ENCODE data around the gene FIBP.

DNA sequence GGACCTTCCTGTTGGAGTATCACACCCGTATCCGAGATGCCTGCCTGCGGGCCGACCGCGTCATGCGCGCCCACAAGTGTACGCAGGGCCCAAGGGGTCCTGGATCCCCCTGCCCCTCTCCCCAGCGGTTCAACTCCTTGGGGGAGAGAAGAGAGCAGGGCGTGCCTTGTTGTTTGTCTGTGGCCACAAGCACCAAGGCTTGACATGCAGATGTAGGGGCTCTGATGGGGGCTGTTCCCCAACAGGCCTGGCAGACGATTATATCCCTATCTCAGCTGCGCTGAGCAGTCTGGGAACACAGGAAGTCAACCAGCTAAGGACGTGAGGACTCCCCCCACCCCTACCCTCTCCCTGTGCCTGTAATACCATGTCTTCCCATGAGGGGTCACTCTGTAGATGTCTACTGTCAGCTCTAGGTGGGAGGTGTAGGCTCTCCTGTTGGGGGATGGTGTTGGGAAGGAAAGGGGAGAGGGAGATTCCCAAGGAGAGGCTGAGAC lies 37.1 kb downstream of the FIBP start:
- TF ChIP-seq, protein P1, sequence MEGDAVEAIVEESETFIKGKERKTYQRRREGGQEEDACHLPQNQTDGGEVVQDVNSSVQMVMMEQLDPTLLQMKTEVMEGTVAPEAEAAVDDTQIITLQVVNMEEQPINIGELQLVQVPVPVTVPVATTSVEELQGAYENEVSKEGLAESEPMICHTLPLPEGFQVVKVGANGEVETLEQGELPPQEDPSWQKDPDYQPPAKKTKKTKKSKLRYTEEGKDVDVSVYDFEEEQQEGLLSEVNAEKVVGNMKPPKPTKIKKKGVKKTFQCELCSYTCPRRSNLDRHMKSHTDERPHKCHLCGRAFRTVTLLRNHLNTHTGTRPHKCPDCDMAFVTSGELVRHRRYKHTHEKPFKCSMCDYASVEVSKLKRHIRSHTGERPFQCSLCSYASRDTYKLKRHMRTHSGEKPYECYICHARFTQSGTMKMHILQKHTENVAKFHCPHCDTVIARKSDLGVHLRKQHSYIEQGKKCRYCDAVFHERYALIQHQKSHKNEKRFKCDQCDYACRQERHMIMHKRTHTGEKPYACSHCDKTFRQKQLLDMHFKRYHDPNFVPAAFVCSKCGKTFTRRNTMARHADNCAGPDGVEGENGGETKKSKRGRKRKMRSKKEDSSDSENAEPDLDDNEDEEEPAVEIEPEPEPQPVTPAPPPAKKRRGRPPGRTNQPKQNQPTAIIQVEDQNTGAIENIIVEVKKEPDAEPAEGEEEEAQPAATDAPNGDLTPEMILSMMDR (IDR thresholded peaks at IDR 0.05; ENCODE audit: poor library complexity, severe bottlenecking), result peak; percentile 55
- TF ChIP-seq SMC3 (conservative IDR thresholded peaks at IDR 0.05; ENCODE audit: poor library complexity) (no peak), POLR2AphosphoS5 (IDR thresholded peaks at IDR 0.05) (no peak)

Measured in neural cell (in vitro differentiated cells).